Gastrocnemius medialis (tissue), 4 donors: Measurements from ENCODE around the gene OR56A1. TPM values are rescaled to one million over a fixed set of nuclear protein-coding genes. Genes with fewer than 3 reads are reported as not detected.

Source experiments
- ATAC-seq, 2 donors: fragments of 150-250 bp; one replicate each; pipeline ENCODE4 v1.9.1; 2016
- DNase-seq, 2 donors: peaks; one replicate each; pipeline ENCODE4 v3.0.0-alpha.2; 2019
- H3K27ac ChIP-seq, 4 donors: fragments of 200-600 bp; sonication (generic); 1 replicate in 1 of 4; 2 replicates in 3 of 4; pipeline ENCODE4 v1.5.1; 2016 to 2018; ENCODE audit warnings: mild to moderate bottlenecking in 2 of 4, moderate library complexity in 1 of 4
- H3K27me3 ChIP-seq, 3 donors: fragments of 200-600 bp; sonication (generic) in 2 of 3; 1 replicate in 1 of 3; 2 replicates in 2 of 3; pipeline versions ENCODE4 v1.5.1 to v1.6.0; 2016 to 2019; ENCODE audit warnings: mild to moderate bottlenecking in 1 of 3, moderate library complexity in 1 of 3
- H3K36me3 ChIP-seq, 2 donors: fragments of 200-600 bp; sonication (generic) in 1 of 2; one replicate each; pipeline ENCODE4 v1.5.1; 2017 to 2018
- H3K4me1 ChIP-seq, 2 donors: fragments of 200-600 bp; sonication (generic) in 1 of 2; one replicate each; pipeline ENCODE4 v1.5.1; 2016 to 2017; ENCODE audit warnings: mild to moderate bottlenecking in 2 of 2
- H3K4me3 ChIP-seq, 4 donors: fragments of 200-600 bp; sonication (generic) in 3 of 4; 1 replicate in 1 of 4; 2 replicates in 3 of 4; pipeline ENCODE4 v1.5.1; 2016 to 2019; ENCODE audit warnings: mild to moderate bottlenecking in 2 of 4
- H3K9me3 ChIP-seq, 3 donors: fragments of 200-600 bp; sonication (generic) in 2 of 3; 1 replicate in 1 of 3; 2 replicates in 2 of 3; pipeline ENCODE4 v1.5.1; 2016 to 2019
- POLR2A ChIP-seq, 2 donors: fragments of 450-650 bp; IDR thresholded peaks; one replicate each; pipeline ENCODE4 v1.6.1; 2017; ENCODE audit warnings: antibody characterized with exemption in 2 of 2, mild to moderate bottlenecking in 2 of 2, moderate library complexity in 2 of 2
- in situ Hi-C, 4 donors: fragments of 200-750 bp; cut with MboI; loops; one replicate each; pipeline versions ENCODE4 v1.15.0 to v1.8.0; 2017; ENCODE audit warnings: low sequenced_read_pairs in 4 of 4
- intact Hi-C: fragments of 100-400 bp; cut with DNase I; formaldehyde crosslinking; loops from one replicate; pipeline ENCODE4 v1.15.1; 2023; ENCODE audit warnings: low total_unique reads
- total RNA-seq, 4 donors: library from RNA; depleted of rRNA; stranded (reverse); fragments of >200 nt; gene quantifications; one replicate each; pipeline versions ENCODE4 v1.1.0 to v1.2.3, GENCODE V29; 2016
- TF ChIP-seq, protein P1 (sequence below), 5 experiments: fragments of 450-650 bp in 3 of 5; fragments of 200-600 bp in 2 of 5; sonication (generic) in 2 of 5; IDR thresholded peaks in 4 of 5; conservative IDR thresholded peaks in 1 of 5; 1 replicate in 4 of 5; 2 replicates in 1 of 5; pipeline ENCODE4 v1.5.1; 2016 to 2019; ENCODE audit warnings: antibody characterized with exemption in 5 of 5, mild to moderate bottlenecking in 3 of 5, moderate library complexity in 3 of 5

Gene OR56A1
- total RNA-seq, 4 donors from 2014 or later: not detected

DNA sequence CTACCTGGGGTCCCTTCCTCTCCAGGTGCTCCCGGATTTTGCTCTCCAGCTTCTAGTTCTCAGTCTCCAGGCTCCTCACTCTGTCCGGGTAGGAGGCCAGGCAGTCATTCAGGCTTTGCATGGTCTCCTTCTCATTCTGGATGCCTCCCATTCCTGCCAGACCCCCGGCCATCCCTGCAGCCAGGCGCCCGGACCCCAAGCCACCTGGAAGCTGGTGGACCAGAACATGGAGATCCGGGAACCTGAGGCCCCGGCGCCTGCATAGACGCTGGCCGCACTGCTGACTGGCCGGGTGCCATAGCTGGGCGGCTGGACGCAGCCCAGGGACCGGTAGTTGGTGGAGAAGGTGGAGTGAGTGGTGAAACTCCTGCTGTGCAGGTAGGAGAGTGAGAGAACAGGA is 35.8 kb downstream of the OR56A1 start:
- intact Hi-C loops: no loop called here

GRCh38 chr11:5992604-5993251 is 37.8 kb downstream of the OR56A1 start:
- no peaks in the 10 kb centered on the region for H3K9me3 ChIP-seq
- no peak overlapping the region for H3K27ac ChIP-seq
- TF ChIP-seq, protein P1, sequence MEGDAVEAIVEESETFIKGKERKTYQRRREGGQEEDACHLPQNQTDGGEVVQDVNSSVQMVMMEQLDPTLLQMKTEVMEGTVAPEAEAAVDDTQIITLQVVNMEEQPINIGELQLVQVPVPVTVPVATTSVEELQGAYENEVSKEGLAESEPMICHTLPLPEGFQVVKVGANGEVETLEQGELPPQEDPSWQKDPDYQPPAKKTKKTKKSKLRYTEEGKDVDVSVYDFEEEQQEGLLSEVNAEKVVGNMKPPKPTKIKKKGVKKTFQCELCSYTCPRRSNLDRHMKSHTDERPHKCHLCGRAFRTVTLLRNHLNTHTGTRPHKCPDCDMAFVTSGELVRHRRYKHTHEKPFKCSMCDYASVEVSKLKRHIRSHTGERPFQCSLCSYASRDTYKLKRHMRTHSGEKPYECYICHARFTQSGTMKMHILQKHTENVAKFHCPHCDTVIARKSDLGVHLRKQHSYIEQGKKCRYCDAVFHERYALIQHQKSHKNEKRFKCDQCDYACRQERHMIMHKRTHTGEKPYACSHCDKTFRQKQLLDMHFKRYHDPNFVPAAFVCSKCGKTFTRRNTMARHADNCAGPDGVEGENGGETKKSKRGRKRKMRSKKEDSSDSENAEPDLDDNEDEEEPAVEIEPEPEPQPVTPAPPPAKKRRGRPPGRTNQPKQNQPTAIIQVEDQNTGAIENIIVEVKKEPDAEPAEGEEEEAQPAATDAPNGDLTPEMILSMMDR (IDR thresholded peaks at IDR 0.05 in 4 of 5, conservative IDR thresholded peaks at IDR 0.05 in 1 of 5): peak in 2 of 5 experiments; percentile 19 to 41
- TF ChIP-seq POLR2A (IDR thresholded peaks at IDR 0.05): no peak
- DNase-seq (no peak), ATAC-seq (no peak)
- no peaks in the 10 kb centered on the region for H3K4me1 ChIP-seq
- in situ Hi-C loops: no loop called here
- no peak overlapping the region for H3K4me3 ChIP-seq
- intact Hi-C loops: loop anchor here (2.0 kb wide), 1 partner anchor 360 kb away; no protein-coding TSS in a partner anchor
- H3K27me3 ChIP-seq: no peaks in the 10 kb centered on the region
- no peaks in the 10 kb centered on the region for H3K36me3 ChIP-seq

More for the DNA sequence above, 35.8 kb downstream of the OR56A1 start:
- Histone ChIP-seq H3K27me3 (no peaks in the 10 kb centered on the region), H3K27ac (no peak overlapping the region), H3K4me1 (no peaks in the 10 kb centered on the region), H3K9me3 (no peaks in the 10 kb centered on the region), H3K36me3 (no peaks in the 10 kb centered on the region), H3K4me3 (no peak overlapping the region)
- TF ChIP-seq, protein P1 (IDR thresholded peaks at IDR 0.05 in 4 of 5, conservative IDR thresholded peaks at IDR 0.05 in 1 of 5): no peak
- TF ChIP-seq POLR2A (IDR thresholded peaks at IDR 0.05): no peak
- ATAC-seq: no peak
- in situ Hi-C loops: no loop called here
- no peak for DNase-seq

GRCh38 chr11:5992150-5992549 is 38.4 kb downstream of the OR56A1 start:
- Histone ChIP-seq H3K27ac (no peak overlapping the region), H3K4me3 (no peak overlapping the region), H3K36me3 (no peaks in the 10 kb centered on the region), H3K4me1 (no peaks in the 10 kb centered on the region), H3K27me3 (no peaks in the 10 kb centered on the region), H3K9me3 (no peaks in the 10 kb centered on the region)
- DNase-seq: no peak
- TF ChIP-seq, protein P1 (IDR thresholded peaks at IDR 0.05 in 4 of 5, conservative IDR thresholded peaks at IDR 0.05 in 1 of 5): no peak
- no peak for TF ChIP-seq POLR2A (IDR thresholded peaks at IDR 0.05)
- intact Hi-C loops: loop anchor here (2.0 kb wide), 1 partner anchor 361 kb away; no protein-coding TSS in a partner anchor
- ATAC-seq: no peak
- in situ Hi-C loops: no loop called here

DNA sequence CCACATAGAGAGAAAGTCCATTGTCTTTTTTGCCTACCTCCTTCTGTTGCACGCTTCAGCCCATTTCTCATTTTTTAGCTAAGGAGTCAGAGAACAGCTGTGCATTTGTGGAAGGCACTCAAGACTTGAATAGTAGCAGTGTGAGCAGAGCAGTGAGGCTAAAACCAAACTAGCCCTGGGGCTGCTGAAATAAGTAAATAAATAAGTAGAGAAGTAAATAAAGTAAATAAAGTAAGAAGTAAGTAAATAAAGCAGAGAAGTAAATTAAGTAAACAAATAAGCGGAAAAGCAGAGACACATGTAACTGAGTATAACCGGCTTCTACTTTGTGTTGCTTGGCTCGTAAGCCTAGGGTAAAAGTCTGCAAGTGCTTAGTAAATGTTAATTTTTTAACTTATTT is 41.4 kb downstream of the OR56A1 start:
- Histone ChIP-seq H3K9me3 (no peaks in the 10 kb centered on the region), H3K36me3 (no peaks in the 10 kb centered on the region), H3K27me3 (no peaks in the 10 kb centered on the region), H3K27ac (no peak overlapping the region), H3K4me3 (no peak overlapping the region), H3K4me1 (no peaks in the 10 kb centered on the region)
- ATAC-seq (no peak), DNase-seq (no peak)
- in situ Hi-C loops (no loop called here), intact Hi-C loops (no loop called here)
- no peak for TF ChIP-seq POLR2A (IDR thresholded peaks at IDR 0.05)

DNA sequence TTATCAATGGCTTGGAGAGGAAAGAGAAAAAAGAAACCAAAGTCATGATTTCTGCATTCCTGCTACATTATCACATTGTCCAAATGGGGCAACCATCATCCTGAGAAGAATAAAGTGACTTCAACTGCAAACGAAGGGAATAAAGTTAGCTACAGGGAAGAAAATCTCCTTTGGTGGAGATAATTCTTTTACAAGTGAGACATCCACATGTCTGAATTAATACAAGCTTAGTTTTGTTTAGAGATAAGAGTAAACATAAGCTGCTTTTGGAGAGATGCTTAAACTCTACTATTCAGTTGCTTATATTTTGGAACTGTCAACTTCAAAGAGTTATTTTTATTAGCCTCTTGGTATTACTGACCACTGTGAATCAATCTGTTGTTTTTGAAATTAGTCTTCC is 43.7 kb downstream of the OR56A1 start, which contains the start of gene OR52L1:
Gene OR52L1, minus strand, starts transcription at position 101 of the 400 bp plus-strand sequence. Its CDS starts 55 bp downstream, at position 46.
- Histone ChIP-seq H3K9me3 (no peaks in the 10 kb centered on the region), H3K36me3 (no peaks in the 10 kb centered on the region), H3K4me3 (no peak within 1 kb of the TSS), H3K4me1 (no peaks in the 10 kb centered on the region), H3K27ac (no peak within 1 kb of the TSS), H3K27me3 (no peaks in the 10 kb centered on the region)
- intact Hi-C loops (no loop called here), in situ Hi-C loops (no loop called here)
- DNase-seq: no peak
- TF ChIP-seq POLR2A (IDR thresholded peaks at IDR 0.05): no peak
- TF ChIP-seq, protein P1 (IDR thresholded peaks at IDR 0.05 in 4 of 5, conservative IDR thresholded peaks at IDR 0.05 in 1 of 5): no peak
- no peak for ATAC-seq
